Nephron (organoid): ENCODE measurements around the gene CRYGS.

Experiments used
- H3K27ac Mint-ChIP-seq, 3 experiments: 2 replicates each; pipeline ENCODE4 v1.8.0; 2020; ENCODE audit warnings: mixed read lengths in 3 of 3, mild to moderate bottlenecking in 2 of 3, moderate library complexity in 1 of 3
- H3K27me3 Mint-ChIP-seq: 2 replicates; pipeline ENCODE4 v1.8.0; 2021; ENCODE audit warnings: low read depth, mild to moderate bottlenecking, moderate library complexity, mixed read lengths
- H3K36me3 Mint-ChIP-seq: 2 replicates; pipeline ENCODE4 v1.8.0; 2020; ENCODE audit warnings: low read depth, mixed read lengths
- H3K4me1 Mint-ChIP-seq: 2 replicates; pipeline ENCODE4 v1.8.0; 2020; ENCODE audit warnings: mixed read lengths
- H3K4me3 Mint-ChIP-seq, 3 experiments: 2 replicates each; pipeline ENCODE4 v1.8.0; 2020; ENCODE audit warnings: mild to moderate bottlenecking in 3 of 3, mixed read lengths in 3 of 3, moderate library complexity in 2 of 3
- H3K9me3 Mint-ChIP-seq: 2 replicates; pipeline ENCODE4 v1.8.0; 2020; ENCODE audit warnings: mixed read lengths
- TF ChIP-seq, protein P1 (sequence below), 3 experiments: fragments of 200-600 bp; sonication (generic); IDR thresholded peaks; one replicate each; pipeline ENCODE4 v1.5.0; 2021; ENCODE audit warnings: antibody characterized with exemption in 3 of 3; ENCODE audit not compliant: unreplicated experiment in 3 of 3

Gene CRYGS

DNA sequence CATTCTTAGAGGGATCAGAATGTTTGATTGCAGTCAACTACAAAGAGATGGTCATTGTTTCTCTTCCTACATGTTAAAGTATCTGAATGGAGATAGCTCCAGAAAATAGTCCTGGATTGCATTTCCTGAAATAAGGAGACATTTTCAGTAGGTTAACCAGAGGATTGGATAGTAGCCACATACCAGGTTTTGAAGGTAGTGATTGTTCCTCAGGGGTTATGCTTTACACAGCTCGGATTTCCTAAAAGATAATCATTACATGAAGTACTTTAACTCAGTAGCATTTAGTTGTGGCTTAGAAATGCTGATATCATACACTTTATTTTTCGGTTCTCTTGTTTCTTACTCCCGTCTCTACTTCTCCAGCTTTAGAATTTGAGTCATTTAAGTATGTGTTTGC lies 36.6 kb upstream of the CRYGS start:
- no peak overlapping the region for H3K4me3 Mint-ChIP-seq
- no peaks in the 10 kb centered on the region for H3K27me3 Mint-ChIP-seq
- no peaks in the 10 kb centered on the region for H3K4me1 Mint-ChIP-seq
- no peak overlapping the region for H3K27ac Mint-ChIP-seq
- H3K36me3 Mint-ChIP-seq = peaks cover 70% of the 10 kb centered on the region
- no peaks in the 10 kb centered on the region for H3K9me3 Mint-ChIP-seq
- TF ChIP-seq, protein P1, sequence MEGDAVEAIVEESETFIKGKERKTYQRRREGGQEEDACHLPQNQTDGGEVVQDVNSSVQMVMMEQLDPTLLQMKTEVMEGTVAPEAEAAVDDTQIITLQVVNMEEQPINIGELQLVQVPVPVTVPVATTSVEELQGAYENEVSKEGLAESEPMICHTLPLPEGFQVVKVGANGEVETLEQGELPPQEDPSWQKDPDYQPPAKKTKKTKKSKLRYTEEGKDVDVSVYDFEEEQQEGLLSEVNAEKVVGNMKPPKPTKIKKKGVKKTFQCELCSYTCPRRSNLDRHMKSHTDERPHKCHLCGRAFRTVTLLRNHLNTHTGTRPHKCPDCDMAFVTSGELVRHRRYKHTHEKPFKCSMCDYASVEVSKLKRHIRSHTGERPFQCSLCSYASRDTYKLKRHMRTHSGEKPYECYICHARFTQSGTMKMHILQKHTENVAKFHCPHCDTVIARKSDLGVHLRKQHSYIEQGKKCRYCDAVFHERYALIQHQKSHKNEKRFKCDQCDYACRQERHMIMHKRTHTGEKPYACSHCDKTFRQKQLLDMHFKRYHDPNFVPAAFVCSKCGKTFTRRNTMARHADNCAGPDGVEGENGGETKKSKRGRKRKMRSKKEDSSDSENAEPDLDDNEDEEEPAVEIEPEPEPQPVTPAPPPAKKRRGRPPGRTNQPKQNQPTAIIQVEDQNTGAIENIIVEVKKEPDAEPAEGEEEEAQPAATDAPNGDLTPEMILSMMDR (IDR thresholded peaks at IDR 0.05; ENCODE audit: unreplicated experiment in 3 of 3) = no peak

DNA sequence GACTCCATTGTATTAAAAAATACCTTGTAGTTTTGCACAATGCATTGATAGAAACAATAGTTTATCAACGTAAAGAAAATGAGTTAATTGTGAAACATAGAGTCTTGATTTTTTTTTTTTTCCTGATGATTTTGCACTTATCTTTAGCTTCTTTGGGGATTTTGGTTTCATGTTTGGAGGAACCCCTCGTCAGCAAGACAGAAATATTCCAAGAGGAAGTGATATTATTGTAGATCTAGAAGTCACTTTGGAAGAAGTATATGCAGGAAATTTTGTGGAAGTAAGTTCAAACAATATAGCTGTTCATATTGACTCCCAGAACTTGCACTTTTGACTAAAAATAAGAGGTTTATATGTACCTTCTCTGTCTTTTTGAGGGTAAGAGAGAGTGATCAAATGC lies 33.3 kb upstream of the CRYGS start:
- TF ChIP-seq, protein P1 (IDR thresholded peaks at IDR 0.05; ENCODE audit: unreplicated experiment in 3 of 3) = no peak
- H3K4me1 Mint-ChIP-seq = no peaks in the 10 kb centered on the region
- no peak overlapping the region for H3K4me3 Mint-ChIP-seq
- H3K9me3 Mint-ChIP-seq = no peaks in the 10 kb centered on the region
- H3K27ac Mint-ChIP-seq = no peak overlapping the region
- peaks cover 61% of the 10 kb centered on the region for H3K36me3 Mint-ChIP-seq
- H3K27me3 Mint-ChIP-seq = no peaks in the 10 kb centered on the region

DNA sequence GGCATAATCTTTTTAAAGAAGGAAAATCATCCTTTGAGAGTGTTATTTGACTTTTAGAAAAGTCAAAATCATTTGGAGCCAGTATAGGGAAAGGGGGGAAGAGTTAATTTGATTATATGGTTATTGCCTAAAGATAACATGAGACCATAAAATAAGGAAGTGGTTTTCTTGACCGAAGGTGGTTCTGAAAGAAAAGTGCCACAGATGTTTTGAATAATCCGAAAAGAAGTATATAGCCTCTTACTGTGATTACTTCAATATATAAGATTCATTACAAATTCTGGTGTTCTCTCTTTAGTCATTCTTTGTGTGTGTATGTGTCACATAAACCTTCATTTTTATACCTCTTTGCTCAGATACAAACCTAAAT lies 27.4 kb upstream of the CRYGS start:
- no peaks in the 10 kb centered on the region for H3K27me3 Mint-ChIP-seq
- TF ChIP-seq, protein P1 (IDR thresholded peaks at IDR 0.05; ENCODE audit: unreplicated experiment in 3 of 3) = no peak
- peak overlapping the region; percentile 91 to 98 (median 92) for H3K4me3 Mint-ChIP-seq
- H3K27ac Mint-ChIP-seq = no peak overlapping the region
- no peaks in the 10 kb centered on the region for H3K9me3 Mint-ChIP-seq
- H3K36me3 Mint-ChIP-seq = peaks cover 27% of the 10 kb centered on the region
- H3K4me1 Mint-ChIP-seq = peaks cover 33% of the 10 kb centered on the region

DNA sequence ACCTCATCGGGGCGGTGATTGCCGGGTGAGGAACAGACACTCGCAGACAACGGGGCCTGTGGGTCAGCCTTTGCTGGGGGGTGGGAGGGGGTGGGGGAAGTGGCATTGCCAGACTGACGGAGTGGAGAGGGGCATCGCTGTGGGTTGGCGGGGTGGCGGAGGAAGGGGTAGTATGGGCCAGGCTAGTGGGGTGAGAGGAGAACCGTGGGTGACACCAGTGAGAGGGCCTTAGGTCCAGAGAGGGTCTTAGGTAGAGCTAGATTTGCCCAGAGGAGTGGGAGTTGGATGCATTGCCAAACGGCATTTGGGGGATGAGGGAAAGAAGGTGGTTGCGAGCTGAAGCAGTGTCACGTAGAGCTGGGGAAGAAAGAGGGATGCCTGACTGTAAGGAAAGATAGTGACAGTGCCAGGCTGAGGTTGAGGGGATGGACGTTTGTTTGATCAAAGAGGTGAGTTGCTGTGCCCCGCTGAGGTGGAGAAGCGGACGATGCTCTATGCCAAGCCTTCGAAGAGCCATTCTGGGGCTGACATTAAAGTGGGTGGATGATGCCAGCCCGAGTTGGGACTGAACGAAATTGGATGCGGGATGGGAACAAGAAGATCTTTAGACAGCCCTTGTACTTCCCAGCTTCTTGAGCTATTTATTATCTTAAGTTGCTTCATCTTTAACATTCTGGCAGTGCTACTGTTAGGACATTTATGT lies 26.9 kb upstream of the CRYGS start:
- Mint-ChIP-seq H3K36me3 (peaks cover 22% of the 10 kb centered on the region), H3K9me3 (no peaks in the 10 kb centered on the region), H3K4me3 (peak overlapping the region; percentile 91 to 98 (median 92)), H3K27ac (peak overlapping the region in 2 of 3 experiments; percentile 19 to 30), H3K4me1 (peaks cover 38% of the 10 kb centered on the region), H3K27me3 (no peaks in the 10 kb centered on the region)
- TF ChIP-seq, protein P1 (IDR thresholded peaks at IDR 0.05; ENCODE audit: unreplicated experiment in 3 of 3) = no peak

DNA sequence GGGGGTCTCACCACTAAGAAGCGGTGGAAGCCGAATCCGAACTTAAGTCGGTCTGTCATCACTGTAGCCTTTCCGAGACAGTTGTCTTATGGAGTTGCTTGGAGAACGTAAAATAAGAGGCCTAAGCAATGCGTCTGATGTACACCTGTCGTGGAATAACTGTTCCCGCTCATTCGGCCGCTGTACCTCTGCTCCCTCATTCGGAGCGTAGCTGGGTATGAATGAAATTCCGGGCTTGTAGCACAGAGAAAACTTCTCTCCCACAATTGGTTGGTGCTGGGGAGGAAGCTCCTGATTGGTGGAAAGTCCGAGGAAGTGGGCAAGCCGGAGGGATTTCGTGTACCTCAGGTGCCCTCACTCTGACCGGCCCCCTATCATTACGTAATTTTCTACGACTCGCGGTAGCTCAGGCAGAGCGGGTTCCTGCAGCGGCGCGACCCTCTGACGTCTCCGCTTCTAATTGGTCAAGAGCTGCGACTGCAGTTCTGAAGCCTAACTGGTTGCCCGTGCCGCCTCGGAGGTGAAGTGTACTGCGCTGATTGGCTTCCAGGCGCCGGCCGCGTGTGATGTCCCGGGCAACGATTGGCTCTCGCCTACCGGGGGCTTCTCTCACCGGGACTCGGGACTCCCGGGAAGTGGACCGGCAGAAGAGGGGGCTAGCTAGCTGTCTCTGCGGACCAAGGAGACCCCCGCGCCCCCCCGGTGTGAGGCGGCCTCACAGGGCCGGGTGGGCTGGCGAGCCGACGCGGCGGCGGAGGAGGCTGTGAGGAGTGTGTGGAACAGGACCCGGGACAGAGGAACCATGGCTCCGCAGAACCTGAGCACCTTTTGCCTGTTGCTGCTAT lies 26.1 kb upstream of the CRYGS start, which contains the start of gene DNAJB11:
Gene DNAJB11 (plus strand): TSS at position 625 of the 845 bp plus-strand sequence. CDS start 178 bp downstream, at position 803.
- Mint-ChIP-seq H3K9me3 (no peaks in the 10 kb centered on the region), H3K27me3 (no peaks in the 10 kb centered on the region), H3K4me1 (peaks cover 38% of the 10 kb centered on the region), H3K27ac (peak within 1 kb of the TSS in 2 of 3 experiments; percentile 61 to 89), H3K36me3 (peaks cover 16% of the 10 kb centered on the region), H3K4me3 (peak within 1 kb of the TSS; percentile 91 to 98 (median 92))
- TF ChIP-seq, protein P1 (IDR thresholded peaks at IDR 0.05; ENCODE audit: unreplicated experiment in 3 of 3) = no peak
